Lung (tissue), 12 donors: Measurements from ENCODE around the gene FOXP1. TPM values are rescaled to one million over a fixed set of nuclear protein-coding genes. Genes with fewer than 3 reads are reported as not detected.

Source experiments
- ATAC-seq: fragments of 200-7000 bp; cut with Tn5 transposase; one replicate; pipeline ENCODE4 v1.9.1; 2020; ENCODE audit warnings: moderate number of reproducible peaks; ENCODE audit not compliant: insufficient read depth, low FRiP score
- DNase-seq, 3 donors: peaks; one replicate each; pipeline ENCODE4 v3.0.0-alpha.2; 2013 to 2017
- H3K27ac ChIP-seq, 2 donors: one replicate each; pipeline ENCODE4 v1.5.1; 2013; ENCODE audit warnings: mild to moderate bottlenecking in 2 of 2, moderate library complexity in 2 of 2, control low read depth in 1 of 2, inconsistent platforms in 1 of 2, low read depth in 1 of 2, low read length in 1 of 2
- H3K27me3 ChIP-seq, 3 donors: one replicate each; pipeline ENCODE4 v1.5.1; 2013; ENCODE audit warnings: low read length in 2 of 3; ENCODE audit not compliant: control insufficient read depth in 3 of 3, insufficient read depth in 3 of 3
- H3K36me3 ChIP-seq, 4 donors: one replicate each; pipeline ENCODE4 v1.5.1; 2013; ENCODE audit warnings: low read length in 4 of 4, mild to moderate bottlenecking in 1 of 4, moderate library complexity in 1 of 4; ENCODE audit not compliant: control insufficient read depth in 4 of 4, insufficient read depth in 4 of 4
- H3K4me1 ChIP-seq, 5 donors: one replicate each; pipeline ENCODE4 v1.5.1; 2013; ENCODE audit warnings: low read length in 5 of 5, mild to moderate bottlenecking in 2 of 5, moderate library complexity in 1 of 5; ENCODE audit not compliant: control insufficient read depth in 5 of 5, insufficient read depth in 5 of 5
- H3K4me3 ChIP-seq: one replicate; pipeline ENCODE4 v1.5.1; 2013; ENCODE audit warnings: mild to moderate bottlenecking, control low read depth, moderate library complexity
- H3K9ac ChIP-seq, 2 donors: one replicate each; pipeline ENCODE4 v1.5.1; 2013; ENCODE audit warnings: low read length in 2 of 2, control low read depth in 1 of 2; ENCODE audit not compliant: insufficient read depth in 1 of 2
- H3K9me3 ChIP-seq, 4 donors: one replicate each; pipeline ENCODE4 v1.5.1; 2013; ENCODE audit warnings: low read length in 3 of 4, mild to moderate bottlenecking in 1 of 4, moderate library complexity in 1 of 4; ENCODE audit not compliant: control insufficient read depth in 4 of 4, insufficient read depth in 3 of 4
- WGBS, 2 donors: extraction: QIAGEN DNeasy Blood & Tissue Kit; methylation state at CpG; one replicate each; pipeline ENCODE4 v1.1.7; 2013; 5-methylcytosine and 5-hydroxymethylcytosine counted together
- polyA plus RNA-seq, 2 donors: library from polyadenylated mRNA; stranded (reverse); fragments of 200-250 nt; gene quantifications; one replicate each; pipeline ENCODE4 v1.2.1, GENCODE V29; 2013
- total RNA-seq, 2 donors: library from RNA; depleted of rRNA in 1 of 2; stranded (reverse); fragments of >200 nt in 1 of 2; gene quantifications; one replicate each; pipeline ENCODE4 v1.2.1, GENCODE V29; 2014 to 2021
- TF ChIP-seq, protein P1 (sequence below): IDR thresholded peaks from 2 replicates; pipeline ENCODE4 v1.5.1; 2012; ENCODE audit warnings: mild to moderate bottlenecking; ENCODE audit errors: control extremely low read depth, extremely low read depth
- donor health status: control.
- donor health status: control.
- donor health status: Bipolar disorder and iron deficiency.
- donor health status: healthy.
- donor health status: DM: yes; HTN: yes; CAD: no.

The FOXP1 gene
- total and polyA plus RNA-seq, 4 donors: 13.8 to 287 (median 73.9) TPM

DNA sequence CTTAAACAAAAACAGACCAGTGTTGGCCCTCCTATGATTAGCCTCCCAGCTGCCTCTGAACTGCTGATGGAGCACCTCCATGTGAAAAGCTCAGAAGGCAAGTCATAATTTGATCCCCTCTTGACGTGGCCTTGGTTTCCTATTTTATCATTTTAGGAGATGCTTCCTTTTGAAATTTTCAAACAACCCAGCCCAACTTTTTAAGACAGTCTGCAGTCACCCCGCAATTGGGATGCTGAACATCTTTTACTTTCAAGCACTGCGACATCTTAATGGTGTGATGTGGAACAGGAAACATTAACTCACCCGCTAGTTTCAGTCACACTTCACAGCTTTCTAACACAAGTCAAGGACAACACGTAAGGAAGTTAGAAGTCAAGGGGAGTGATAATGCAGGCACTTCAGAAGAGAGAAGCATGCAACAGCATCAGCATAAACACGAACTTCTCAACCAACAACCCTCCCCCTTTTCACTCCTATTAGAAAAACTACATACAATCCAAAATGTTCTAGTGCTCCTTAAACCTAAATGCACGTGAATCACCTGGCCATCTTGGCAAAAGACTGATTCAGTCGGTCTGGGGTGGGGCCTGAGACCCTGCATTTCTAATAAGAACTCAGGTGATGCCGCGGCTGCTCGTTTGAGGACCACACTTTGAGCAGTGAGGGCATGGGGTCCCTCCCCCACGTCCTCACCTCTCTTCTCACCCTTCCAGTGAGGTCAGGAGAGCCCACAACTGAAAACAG, 161.5 kb downstream of the FOXP1 start:
- TF ChIP-seq, protein P1, sequence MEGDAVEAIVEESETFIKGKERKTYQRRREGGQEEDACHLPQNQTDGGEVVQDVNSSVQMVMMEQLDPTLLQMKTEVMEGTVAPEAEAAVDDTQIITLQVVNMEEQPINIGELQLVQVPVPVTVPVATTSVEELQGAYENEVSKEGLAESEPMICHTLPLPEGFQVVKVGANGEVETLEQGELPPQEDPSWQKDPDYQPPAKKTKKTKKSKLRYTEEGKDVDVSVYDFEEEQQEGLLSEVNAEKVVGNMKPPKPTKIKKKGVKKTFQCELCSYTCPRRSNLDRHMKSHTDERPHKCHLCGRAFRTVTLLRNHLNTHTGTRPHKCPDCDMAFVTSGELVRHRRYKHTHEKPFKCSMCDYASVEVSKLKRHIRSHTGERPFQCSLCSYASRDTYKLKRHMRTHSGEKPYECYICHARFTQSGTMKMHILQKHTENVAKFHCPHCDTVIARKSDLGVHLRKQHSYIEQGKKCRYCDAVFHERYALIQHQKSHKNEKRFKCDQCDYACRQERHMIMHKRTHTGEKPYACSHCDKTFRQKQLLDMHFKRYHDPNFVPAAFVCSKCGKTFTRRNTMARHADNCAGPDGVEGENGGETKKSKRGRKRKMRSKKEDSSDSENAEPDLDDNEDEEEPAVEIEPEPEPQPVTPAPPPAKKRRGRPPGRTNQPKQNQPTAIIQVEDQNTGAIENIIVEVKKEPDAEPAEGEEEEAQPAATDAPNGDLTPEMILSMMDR: no peak

DNA sequence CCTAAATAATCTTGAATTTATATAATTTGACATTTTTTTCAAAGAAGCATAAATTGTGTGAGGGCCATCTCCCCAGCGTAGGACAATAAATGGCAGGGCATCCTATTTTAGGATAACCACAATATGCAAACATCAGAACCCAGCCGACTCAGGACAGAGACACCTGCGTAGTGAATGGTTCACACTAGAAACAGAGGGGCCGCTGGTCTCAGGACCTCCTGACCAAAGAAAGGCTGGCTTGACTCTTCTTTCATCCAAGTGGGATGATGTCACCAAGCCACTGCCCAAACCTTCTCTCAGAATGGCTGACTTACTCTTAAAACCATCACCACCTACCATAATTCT, 162.1 kb downstream of the FOXP1 start:
- no peak overlapping the region for H3K27ac ChIP-seq
- 95 to 98% methylated on average over 4 of the region's 4 CpGs for WGBS, 2 donors
- peaks cover 0 to 17% (median 6%) of the 10 kb centered on the region in 5 donors for H3K4me1 ChIP-seq
- H3K4me3 ChIP-seq: no peak overlapping the region
- ATAC-seq (no peak), DNase-seq (no peak)
- no peak overlapping the region for H3K9ac ChIP-seq
- TF ChIP-seq, protein P1: no peak
- H3K36me3 ChIP-seq: no peaks in the 10 kb centered on the region
- no peaks in the 10 kb centered on the region for H3K27me3 ChIP-seq
- no peaks in the 10 kb centered on the region for H3K9me3 ChIP-seq

More for the DNA sequence above, 161.5 kb downstream of the FOXP1 start:
- peaks cover 0 to 14% (median 6%) of the 10 kb centered on the region in 5 donors for H3K4me1 ChIP-seq
- H3K27me3 ChIP-seq: no peaks in the 10 kb centered on the region
- DNase-seq (no peak), ATAC-seq (no peak)
- 61 to 75% methylated on average over 12 of the region's 12 CpGs for WGBS, 2 donors
- H3K9me3 ChIP-seq: no peaks in the 10 kb centered on the region
- H3K9ac ChIP-seq: no peak overlapping the region
- no peak overlapping the region for H3K27ac ChIP-seq
- H3K4me3 ChIP-seq: no peak overlapping the region
- no peaks in the 10 kb centered on the region for H3K36me3 ChIP-seq

DNA sequence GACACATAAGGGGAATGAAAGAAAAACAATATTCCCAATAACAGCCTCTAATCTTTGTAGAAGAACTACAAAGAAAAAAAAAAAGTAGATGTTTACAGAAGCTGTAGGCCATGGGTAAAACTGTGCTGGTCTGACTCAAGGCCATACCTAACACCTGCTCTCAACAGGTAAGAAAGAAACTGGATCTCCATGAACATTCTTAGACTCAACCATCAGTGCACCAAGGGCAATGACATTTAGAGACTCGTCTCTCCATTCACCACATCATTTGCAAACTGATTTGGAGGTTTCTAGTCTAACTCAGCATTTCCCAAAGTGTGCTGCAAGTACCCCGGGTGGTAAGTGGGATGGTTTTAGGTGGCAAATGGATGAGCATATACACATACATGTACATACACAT, 164.2 kb downstream of the FOXP1 start:
- no peaks in the 10 kb centered on the region for H3K27me3 ChIP-seq
- TF ChIP-seq, protein P1: no peak
- H3K36me3 ChIP-seq: no peaks in the 10 kb centered on the region
- no peak overlapping the region for H3K4me3 ChIP-seq
- DNase-seq (no peak), ATAC-seq (no peak)
- no peaks in the 10 kb centered on the region for H3K9me3 ChIP-seq
- H3K27ac ChIP-seq: no peak overlapping the region
- no peak overlapping the region for H3K9ac ChIP-seq
- peaks cover 0 to 20% (median 6%) of the 10 kb centered on the region in 5 donors for H3K4me1 ChIP-seq
- WGBS, 2 donors: 86 to 87% methylated on average over 2 of the region's 2 CpGs
